GM23338 (cell line): ENCODE measurements around the gene PCSK4.

Experiments used
- CTCF ChIP-seq, 2 experiments: fragments of 200-600 bp in 1 of 2; sonication (generic) in 1 of 2; conservative IDR thresholded peaks; 2 replicates each; pipeline versions ENCODE4 v1.5.1 to v1.6.1; 2016 to 2017; ENCODE audit warnings: antibody characterized with exemption in 2 of 2, low read depth in 2 of 2, mild to moderate bottlenecking in 2 of 2, moderate library complexity in 1 of 2
- EZH2 ChIP-seq: fragments of 200-600 bp; sonication (generic); IDR thresholded peaks from one replicate; pipeline ENCODE4 v1.8.0; 2017; ENCODE audit warnings: antibody characterized with exemption, mild to moderate bottlenecking, low read depth; ENCODE audit not compliant: unreplicated experiment
- EZH2phosphoT487 ChIP-seq: fragments of 200-600 bp; sonication (generic); IDR thresholded peaks from one replicate; pipeline ENCODE4 v1.8.1; 2018; ENCODE audit warnings: antibody characterized with exemption; ENCODE audit not compliant: unreplicated experiment
- POLR2AphosphoS5 ChIP-seq: IDR thresholded peaks from 2 replicates; pipeline ENCODE4 v1.6.1; 2016; ENCODE audit warnings: antibody characterized with exemption, low read depth
- ZNF331 ChIP-seq: fragments of 250-450 bp; sonication (Bioruptor Pico); IDR thresholded peaks from 2 replicates; pipeline ENCODE4 v1.5.0; 2020; ENCODE audit warnings: low read depth, mild to moderate bottlenecking, moderate library complexity
- ZNF462 ChIP-seq: fragments of 250-450 bp; sonication (Bioruptor Pico); IDR thresholded peaks from 2 replicates; pipeline ENCODE4 v1.5.0; 2020; ENCODE audit warnings: mild to moderate bottlenecking, moderate library complexity
- TF ChIP-seq, protein P1 (sequence below): IDR thresholded peaks from one replicate; pipeline ENCODE4 v1.6.1; 2018; ENCODE audit warnings: antibody characterized with exemption; ENCODE audit not compliant: unreplicated experiment

GRCh38 chr19:1503089-1503924 lies 13.2 kb upstream of the PCSK4 start:
- TF ChIP-seq EZH2, result no peak
- peak; percentile 63 to 85 for TF ChIP-seq CTCF (conservative IDR thresholded peaks at IDR 0.05; ENCODE audit: low read depth in 2 of 2)
- TF ChIP-seq, protein P1, sequence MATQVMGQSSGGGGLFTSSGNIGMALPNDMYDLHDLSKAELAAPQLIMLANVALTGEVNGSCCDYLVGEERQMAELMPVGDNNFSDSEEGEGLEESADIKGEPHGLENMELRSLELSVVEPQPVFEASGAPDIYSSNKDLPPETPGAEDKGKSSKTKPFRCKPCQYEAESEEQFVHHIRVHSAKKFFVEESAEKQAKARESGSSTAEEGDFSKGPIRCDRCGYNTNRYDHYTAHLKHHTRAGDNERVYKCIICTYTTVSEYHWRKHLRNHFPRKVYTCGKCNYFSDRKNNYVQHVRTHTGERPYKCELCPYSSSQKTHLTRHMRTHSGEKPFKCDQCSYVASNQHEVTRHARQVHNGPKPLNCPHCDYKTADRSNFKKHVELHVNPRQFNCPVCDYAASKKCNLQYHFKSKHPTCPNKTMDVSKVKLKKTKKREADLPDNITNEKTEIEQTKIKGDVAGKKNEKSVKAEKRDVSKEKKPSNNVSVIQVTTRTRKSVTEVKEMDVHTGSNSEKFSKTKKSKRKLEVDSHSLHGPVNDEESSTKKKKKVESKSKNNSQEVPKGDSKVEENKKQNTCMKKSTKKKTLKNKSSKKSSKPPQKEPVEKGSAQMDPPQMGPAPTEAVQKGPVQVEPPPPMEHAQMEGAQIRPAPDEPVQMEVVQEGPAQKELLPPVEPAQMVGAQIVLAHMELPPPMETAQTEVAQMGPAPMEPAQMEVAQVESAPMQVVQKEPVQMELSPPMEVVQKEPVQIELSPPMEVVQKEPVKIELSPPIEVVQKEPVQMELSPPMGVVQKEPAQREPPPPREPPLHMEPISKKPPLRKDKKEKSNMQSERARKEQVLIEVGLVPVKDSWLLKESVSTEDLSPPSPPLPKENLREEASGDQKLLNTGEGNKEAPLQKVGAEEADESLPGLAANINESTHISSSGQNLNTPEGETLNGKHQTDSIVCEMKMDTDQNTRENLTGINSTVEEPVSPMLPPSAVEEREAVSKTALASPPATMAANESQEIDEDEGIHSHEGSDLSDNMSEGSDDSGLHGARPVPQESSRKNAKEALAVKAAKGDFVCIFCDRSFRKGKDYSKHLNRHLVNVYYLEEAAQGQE, result no peak
- no peak for TF ChIP-seq POLR2AphosphoS5
- no peak for TF ChIP-seq ZNF462
- TF ChIP-seq EZH2phosphoT487, result no peak
- TF ChIP-seq ZNF331 (CRISPR knock-in tag), result no peak
